H1 (cell line): ENCODE measurements around the gene TOM1. TPM values are rescaled to one million over a fixed set of nuclear protein-coding genes. Genes with fewer than 3 reads are reported as not detected.

ENCODE experiments used
- CEBPB ChIP-seq: IDR thresholded peaks from 2 replicates; pipeline ENCODE4 v1.6.1; 2012; ENCODE audit warnings: low read depth, low read length
- CREB1 ChIP-seq: IDR thresholded peaks from 2 replicates; pipeline ENCODE4 v1.6.1; 2012; ENCODE audit warnings: inconsistent platforms
- HDAC6 ChIP-seq: IDR thresholded peaks from one replicate; pipeline ENCODE4 v1.7.1; 2012; ENCODE audit warnings: low read depth, mild to moderate bottlenecking, inconsistent platforms, low read length, moderate library complexity
- JUND ChIP-seq: IDR thresholded peaks from 2 replicates; pipeline ENCODE4 v1.6.1; 2011; ENCODE audit warnings: mild to moderate bottlenecking, improper control_type of control experiment, low read length
- NRF1 ChIP-seq: IDR thresholded peaks from 2 replicates; pipeline ENCODE4 v1.6.1; 2011; ENCODE audit warnings: mild to moderate bottlenecking, low read depth, low read length, improper control_type of control experiment
- PHF8 ChIP-seq: fragments of 200-600 bp; sonication (generic); conservative IDR thresholded peaks from 2 replicates; pipeline ENCODE4 v1.7.1; 2012; ENCODE audit warnings: low read depth, mild to moderate bottlenecking, inconsistent platforms, low read length, moderate library complexity
- POLR2AphosphoS5 ChIP-seq: IDR thresholded peaks from 2 replicates; pipeline ENCODE4 v1.6.1; 2011; ENCODE audit warnings: low read depth, low read length
- SAP30 ChIP-seq: fragments of 300-600 bp; sonication (generic); IDR thresholded peaks from 2 replicates; pipeline ENCODE4 v1.7.1; 2012; ENCODE audit warnings: low read length, moderate library complexity, mild to moderate bottlenecking, inconsistent platforms; ENCODE audit not compliant: insufficient read depth, insufficient replicate concordance
- SIX5 ChIP-seq: IDR thresholded peaks from 2 replicates; pipeline ENCODE4 v1.6.1; 2011; ENCODE audit warnings: mild to moderate bottlenecking, low read depth, low read length
- SP1 ChIP-seq: IDR thresholded peaks from 2 replicates; pipeline ENCODE4 v1.6.1; 2011; ENCODE audit warnings: low read depth, low read length
- SP4 ChIP-seq: IDR thresholded peaks from 2 replicates; pipeline ENCODE4 v1.6.1; 2012; ENCODE audit warnings: low read length, inconsistent platforms
- SRF ChIP-seq: IDR thresholded peaks from 2 replicates; pipeline ENCODE4 v1.6.1; 2011; ENCODE audit warnings: mild to moderate bottlenecking, low read depth, low read length, moderate library complexity
- TAF1 ChIP-seq: IDR thresholded peaks from 2 replicates; pipeline ENCODE4 v1.6.1; 2011; ENCODE audit warnings: mild to moderate bottlenecking, low read depth, low read length
- TBP ChIP-seq: IDR thresholded peaks from 2 replicates; pipeline ENCODE4 v1.6.1; 2011; ENCODE audit warnings: low read depth, low read length, improper control_type of control experiment
- ZNF274 ChIP-seq: IDR thresholded peaks from 2 replicates; pipeline ENCODE4 v1.7.0; 2012; ENCODE audit warnings: low read length, borderline replicate concordance; ENCODE audit errors: extremely low read depth
- polyA plus RNA-seq, 7 experiments: library from polyadenylated mRNA; depleted of rRNA in 3 of 7; stranded (reverse) in 5 of 7; unstranded in 2 of 7; fragments of >200 nt in 5 of 7; fragments of 200-250 nt in 2 of 7; gene quantifications; 1 replicate in 5 of 7; 2 replicates in 1 of 7; 4 replicates in 1 of 7; pipeline versions ENCODE4 v1.2.1 to v1.2.3, GENCODE V29; 2011 to 2013; ENCODE audit warnings: missing spikeins in 2 of 7, mixed read lengths in 2 of 7
- total RNA-seq: library from RNA; stranded (reverse); fragmentation: NEBNext Ultra II Directional; extraction: Animal tissue kit (Norgen Biotek cat#: 25700); gene quantifications from 2 replicates; pipeline ENCODE4 v1.2.1, GENCODE V29; 2021
- TF ChIP-seq, protein P1 (sequence below): IDR thresholded peaks from 2 replicates; pipeline ENCODE4 v1.6.1; 2012; ENCODE audit warnings: low read length, inconsistent platforms
- TF ChIP-seq, protein P2 (sequence below): IDR thresholded peaks from 2 replicates; pipeline ENCODE4 v1.6.1; 2011; ENCODE audit warnings: low read length, improper control_type of control experiment
- TF ChIP-seq, protein P3 (sequence below): IDR thresholded peaks from 2 replicates; pipeline ENCODE4 v1.6.1; 2011; ENCODE audit warnings: low read depth, mild to moderate bottlenecking, low read length; ENCODE audit not compliant: insufficient read depth
- TF ChIP-seq, protein P4 (sequence below): IDR thresholded peaks from 2 replicates; pipeline ENCODE4 v1.6.1; 2012; ENCODE audit warnings: inconsistent platforms
- TF ChIP-seq, protein P5 (sequence below): IDR thresholded peaks from 2 replicates; pipeline ENCODE4 v1.6.1; 2012; ENCODE audit warnings: inconsistent platforms

Gene TOM1
- total and polyA plus RNA-seq, 2 of the 8 experiments (the other 6 are each of a cell fraction or from before 2014, with no cell fraction given), result 25.1 to 39.2 TPM

DNA sequence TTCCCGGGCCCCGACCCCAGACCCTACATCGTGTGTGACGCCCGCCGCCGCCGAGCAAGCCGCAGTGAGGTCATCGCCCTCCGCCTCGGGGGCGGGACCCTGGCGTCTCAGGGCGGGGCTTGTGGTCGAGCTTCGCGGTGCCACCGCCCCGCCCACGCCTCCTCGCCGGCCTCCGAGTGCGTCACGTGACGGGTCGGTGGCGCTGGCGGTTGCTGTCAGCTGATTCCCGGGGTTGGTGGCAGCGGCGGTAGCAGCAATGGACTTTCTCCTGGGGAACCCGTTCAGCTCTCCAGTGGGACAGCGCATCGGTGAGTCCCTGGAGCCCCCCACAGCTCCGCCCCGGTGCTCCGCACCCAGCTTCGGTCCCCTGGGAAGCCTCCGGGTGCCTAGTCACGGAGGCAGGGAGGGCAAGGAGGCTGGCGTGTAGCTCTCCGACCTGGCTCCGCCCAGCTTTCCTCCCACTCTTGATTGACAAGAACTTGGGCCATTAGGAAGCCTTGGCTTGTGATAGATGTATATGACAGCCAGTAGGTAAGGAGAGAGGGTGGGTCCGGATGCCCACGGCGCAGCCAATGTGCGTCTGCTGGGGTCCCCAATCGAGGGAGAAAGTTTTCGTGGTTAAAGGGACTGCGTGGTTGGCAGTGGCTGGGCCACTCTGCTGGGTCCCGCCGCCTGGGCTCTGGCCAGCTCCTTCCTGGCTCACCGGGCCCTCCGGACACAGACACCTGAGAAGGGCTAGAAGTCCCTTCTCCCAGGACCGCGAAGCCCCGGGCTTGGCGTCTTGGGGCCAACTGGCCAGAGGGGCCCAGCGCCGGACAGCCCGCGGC, at the start of gene TOM1 (continued):
- peak; percentile 37; the same call in 1 of the 2 replicates for TF ChIP-seq POLR2AphosphoS5
- peak; percentile 100 for TF ChIP-seq SP1
- TF ChIP-seq, protein P1, sequence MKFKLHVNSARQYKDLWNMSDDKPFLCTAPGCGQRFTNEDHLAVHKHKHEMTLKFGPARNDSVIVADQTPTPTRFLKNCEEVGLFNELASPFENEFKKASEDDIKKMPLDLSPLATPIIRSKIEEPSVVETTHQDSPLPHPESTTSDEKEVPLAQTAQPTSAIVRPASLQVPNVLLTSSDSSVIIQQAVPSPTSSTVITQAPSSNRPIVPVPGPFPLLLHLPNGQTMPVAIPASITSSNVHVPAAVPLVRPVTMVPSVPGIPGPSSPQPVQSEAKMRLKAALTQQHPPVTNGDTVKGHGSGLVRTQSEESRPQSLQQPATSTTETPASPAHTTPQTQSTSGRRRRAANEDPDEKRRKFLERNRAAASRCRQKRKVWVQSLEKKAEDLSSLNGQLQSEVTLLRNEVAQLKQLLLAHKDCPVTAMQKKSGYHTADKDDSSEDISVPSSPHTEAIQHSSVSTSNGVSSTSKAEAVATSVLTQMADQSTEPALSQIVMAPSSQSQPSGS, result peak; percentile 74; the same call in 1 of the 2 replicates
- no peak for TF ChIP-seq HDAC6
- TF ChIP-seq, protein P2, sequence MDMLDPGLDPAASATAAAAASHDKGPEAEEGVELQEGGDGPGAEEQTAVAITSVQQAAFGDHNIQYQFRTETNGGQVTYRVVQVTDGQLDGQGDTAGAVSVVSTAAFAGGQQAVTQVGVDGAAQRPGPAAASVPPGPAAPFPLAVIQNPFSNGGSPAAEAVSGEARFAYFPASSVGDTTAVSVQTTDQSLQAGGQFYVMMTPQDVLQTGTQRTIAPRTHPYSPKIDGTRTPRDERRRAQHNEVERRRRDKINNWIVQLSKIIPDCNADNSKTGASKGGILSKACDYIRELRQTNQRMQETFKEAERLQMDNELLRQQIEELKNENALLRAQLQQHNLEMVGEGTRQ, result peak; percentile 99
- TF ChIP-seq, protein P3, sequence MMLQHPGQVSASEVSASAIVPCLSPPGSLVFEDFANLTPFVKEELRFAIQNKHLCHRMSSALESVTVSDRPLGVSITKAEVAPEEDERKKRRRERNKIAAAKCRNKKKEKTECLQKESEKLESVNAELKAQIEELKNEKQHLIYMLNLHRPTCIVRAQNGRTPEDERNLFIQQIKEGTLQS, result peak; percentile 96
- TF ChIP-seq PHF8, result peak; percentile 59
- TF ChIP-seq SRF, result no peak
- no peak; the same call in none of the 2 replicates for TF ChIP-seq TBP
- no peak for TF ChIP-seq NRF1
- TF ChIP-seq, protein P4, sequence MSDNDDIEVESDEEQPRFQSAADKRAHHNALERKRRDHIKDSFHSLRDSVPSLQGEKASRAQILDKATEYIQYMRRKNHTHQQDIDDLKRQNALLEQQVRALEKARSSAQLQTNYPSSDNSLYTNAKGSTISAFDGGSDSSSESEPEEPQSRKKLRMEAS, result peak; percentile 46
- TF ChIP-seq SIX5, result no peak
- peak; percentile 92 for TF ChIP-seq CREB1
- TF ChIP-seq CEBPB, result no peak
- TF ChIP-seq JUND, result peak; percentile 76; the same call in 1 of the 2 replicates
- TF ChIP-seq SP4, result peak; percentile 97
- TF ChIP-seq, protein P5, sequence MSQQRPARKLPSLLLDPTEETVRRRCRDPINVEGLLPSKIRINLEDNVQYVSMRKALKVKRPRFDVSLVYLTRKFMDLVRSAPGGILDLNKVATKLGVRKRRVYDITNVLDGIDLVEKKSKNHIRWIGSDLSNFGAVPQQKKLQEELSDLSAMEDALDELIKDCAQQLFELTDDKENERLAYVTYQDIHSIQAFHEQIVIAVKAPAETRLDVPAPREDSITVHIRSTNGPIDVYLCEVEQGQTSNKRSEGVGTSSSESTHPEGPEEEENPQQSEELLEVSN, result peak; percentile 30; the same call in 1 of the 2 replicates
- TF ChIP-seq SAP30, result peak; percentile 96
- no peak for TF ChIP-seq ZNF274
- TF ChIP-seq TAF1, result peak; percentile 81
- TF ChIP-seq, all 59 proteins: peak for 20
